Measurements from ENCODE around the gene UBAC1.

- TF ChIP-seq CTCF (optimal IDR thresholded peaks at IDR 0.05 in 1 of 3, IDR thresholded peaks at IDR 0.05 in 1 of 3, conservative IDR thresholded peaks at IDR 0.05 in 1 of 3; ENCODE audit: extremely low read depth in 1 of 3, insufficient read depth in 2 of 3, low read length in 3 of 3), result no peak
- no peak for TF ChIP-seq EZH2 (IDR thresholded peaks at IDR 0.05; ENCODE audit: low read length)
These were observed 65.8 kb downstream of the UBAC1 start for GRCh38 chr9:135895202-135895848.
